ENCODE results near the gene ITGB5. TPM values are rescaled to one million over a fixed set of nuclear protein-coding genes. Genes with fewer than 3 reads are reported as not detected.

ITGB5 gene
- total RNA-seq, 1 experiment from 2014 or later = 339 TPM

DNA sequence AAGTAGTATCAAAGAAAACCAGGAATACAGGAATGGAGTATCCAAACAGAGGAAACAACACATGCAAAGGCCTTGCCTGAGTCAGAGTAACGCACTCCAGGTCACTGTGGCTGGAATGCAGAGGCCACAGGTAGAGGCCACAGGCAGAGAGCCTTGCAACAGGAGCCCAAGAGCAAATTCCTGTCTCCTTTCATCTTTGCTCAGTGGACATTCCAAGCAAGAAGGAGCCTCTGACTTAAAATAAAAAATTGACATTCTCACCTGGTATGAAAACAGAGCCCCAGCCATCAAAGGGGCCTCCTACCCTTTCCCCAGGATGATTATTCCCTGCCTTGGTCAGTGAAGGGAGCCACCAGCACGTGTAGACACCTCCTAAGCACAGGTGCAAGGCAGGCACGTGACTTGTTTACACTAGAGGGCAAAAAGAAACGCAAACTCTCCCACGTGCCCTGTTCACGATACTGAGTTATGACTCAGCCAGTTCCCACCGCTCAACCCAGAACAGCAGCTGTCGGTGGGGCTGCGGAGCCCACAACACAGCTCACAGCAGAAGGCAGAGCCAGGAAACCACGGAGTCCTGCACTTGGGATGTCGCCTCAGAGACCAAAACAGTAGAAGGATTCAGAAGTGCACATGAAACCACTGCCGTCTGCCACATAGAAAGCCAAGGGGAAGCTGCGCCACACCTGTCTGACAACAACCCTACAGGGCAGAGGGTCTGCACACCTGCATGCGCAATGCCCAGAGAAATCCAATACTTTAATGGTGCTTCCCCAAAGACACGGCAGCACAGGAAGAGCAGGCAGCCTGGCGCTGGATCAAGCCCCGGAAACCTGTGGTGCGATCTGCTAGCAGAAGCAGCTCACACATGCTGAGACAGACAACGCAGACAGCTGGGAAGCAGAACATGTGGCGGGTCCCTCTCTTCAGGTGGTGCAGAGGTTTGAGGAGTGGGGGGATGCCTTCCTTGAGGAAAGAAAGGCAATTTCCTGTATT lies 52.1 kb downstream of the ITGB5 start (continued):
- TF ChIP-seq, protein P1, sequence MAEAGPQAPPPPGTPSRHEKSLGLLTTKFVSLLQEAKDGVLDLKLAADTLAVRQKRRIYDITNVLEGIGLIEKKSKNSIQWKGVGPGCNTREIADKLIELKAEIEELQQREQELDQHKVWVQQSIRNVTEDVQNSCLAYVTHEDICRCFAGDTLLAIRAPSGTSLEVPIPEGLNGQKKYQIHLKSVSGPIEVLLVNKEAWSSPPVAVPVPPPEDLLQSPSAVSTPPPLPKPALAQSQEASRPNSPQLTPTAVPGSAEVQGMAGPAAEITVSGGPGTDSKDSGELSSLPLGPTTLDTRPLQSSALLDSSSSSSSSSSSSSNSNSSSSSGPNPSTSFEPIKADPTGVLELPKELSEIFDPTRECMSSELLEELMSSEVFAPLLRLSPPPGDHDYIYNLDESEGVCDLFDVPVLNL (CRISPR knock-in tag; IDR thresholded peaks at IDR 0.05; ENCODE audit: borderline replicate concordance, low read depth) = no peak
- TF ChIP-seq MXD4 (CRISPR knock-in tag; IDR thresholded peaks at IDR 0.05; ENCODE audit: borderline replicate concordance) = no peak
- TF ChIP-seq, protein P2, sequence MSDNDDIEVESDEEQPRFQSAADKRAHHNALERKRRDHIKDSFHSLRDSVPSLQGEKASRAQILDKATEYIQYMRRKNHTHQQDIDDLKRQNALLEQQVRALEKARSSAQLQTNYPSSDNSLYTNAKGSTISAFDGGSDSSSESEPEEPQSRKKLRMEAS (CRISPR knock-in tag; IDR thresholded peaks at IDR 0.05) = peak; percentile 59
- TF ChIP-seq SMAD3 (CRISPR knock-in tag; IDR thresholded peaks at IDR 0.05; ENCODE audit: borderline replicate concordance) = no peak
- no peak for TF ChIP-seq NFATC4 (CRISPR knock-in tag; IDR thresholded peaks at IDR 0.05)
- no peak for TF ChIP-seq ZNF263 (CRISPR knock-in tag; IDR thresholded peaks at IDR 0.05; ENCODE audit: low read depth)
- no peak for TF ChIP-seq TP53 (CRISPR knock-in tag; IDR thresholded peaks at IDR 0.05)
- no peak for TF ChIP-seq ATF1 (CRISPR knock-in tag; IDR thresholded peaks at IDR 0.05)
- TF ChIP-seq, protein P3, sequence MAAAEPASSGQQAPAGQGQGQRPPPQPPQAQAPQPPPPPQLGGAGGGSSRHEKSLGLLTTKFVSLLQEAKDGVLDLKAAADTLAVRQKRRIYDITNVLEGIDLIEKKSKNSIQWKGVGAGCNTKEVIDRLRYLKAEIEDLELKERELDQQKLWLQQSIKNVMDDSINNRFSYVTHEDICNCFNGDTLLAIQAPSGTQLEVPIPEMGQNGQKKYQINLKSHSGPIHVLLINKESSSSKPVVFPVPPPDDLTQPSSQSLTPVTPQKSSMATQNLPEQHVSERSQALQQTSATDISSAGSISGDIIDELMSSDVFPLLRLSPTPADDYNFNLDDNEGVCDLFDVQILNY (CRISPR knock-in tag; IDR thresholded peaks at IDR 0.05) = no peak
- TF ChIP-seq ZNF317 (CRISPR knock-in tag; IDR thresholded peaks at IDR 0.05; ENCODE audit: borderline replicate concordance, low read depth) = no peak
- no peak for TF ChIP-seq PRRX2 (CRISPR knock-in tag; IDR thresholded peaks at IDR 0.05)
- no peak for TF ChIP-seq GTF2I (CRISPR knock-in tag; conservative IDR thresholded peaks at IDR 0.05)
- TF ChIP-seq, protein P4, sequence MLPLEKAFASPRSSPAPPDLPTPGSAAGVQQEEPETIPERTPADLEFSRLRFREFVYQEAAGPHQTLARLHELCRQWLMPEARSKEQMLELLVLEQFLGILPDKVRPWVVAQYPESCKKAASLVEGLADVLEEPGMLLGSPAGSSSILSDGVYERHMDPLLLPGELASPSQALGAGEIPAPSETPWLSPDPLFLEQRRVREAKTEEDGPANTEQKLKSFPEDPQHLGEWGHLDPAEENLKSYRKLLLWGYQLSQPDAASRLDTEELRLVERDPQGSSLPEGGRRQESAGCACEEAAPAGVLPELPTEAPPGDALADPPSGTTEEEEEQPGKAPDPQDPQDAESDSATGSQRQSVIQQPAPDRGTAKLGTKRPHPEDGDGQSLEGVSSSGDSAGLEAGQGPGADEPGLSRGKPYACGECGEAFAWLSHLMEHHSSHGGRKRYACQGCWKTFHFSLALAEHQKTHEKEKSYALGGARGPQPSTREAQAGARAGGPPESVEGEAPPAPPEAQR (CRISPR knock-in tag; IDR thresholded peaks at IDR 0.05) = no peak
- TF ChIP-seq, protein P5, sequence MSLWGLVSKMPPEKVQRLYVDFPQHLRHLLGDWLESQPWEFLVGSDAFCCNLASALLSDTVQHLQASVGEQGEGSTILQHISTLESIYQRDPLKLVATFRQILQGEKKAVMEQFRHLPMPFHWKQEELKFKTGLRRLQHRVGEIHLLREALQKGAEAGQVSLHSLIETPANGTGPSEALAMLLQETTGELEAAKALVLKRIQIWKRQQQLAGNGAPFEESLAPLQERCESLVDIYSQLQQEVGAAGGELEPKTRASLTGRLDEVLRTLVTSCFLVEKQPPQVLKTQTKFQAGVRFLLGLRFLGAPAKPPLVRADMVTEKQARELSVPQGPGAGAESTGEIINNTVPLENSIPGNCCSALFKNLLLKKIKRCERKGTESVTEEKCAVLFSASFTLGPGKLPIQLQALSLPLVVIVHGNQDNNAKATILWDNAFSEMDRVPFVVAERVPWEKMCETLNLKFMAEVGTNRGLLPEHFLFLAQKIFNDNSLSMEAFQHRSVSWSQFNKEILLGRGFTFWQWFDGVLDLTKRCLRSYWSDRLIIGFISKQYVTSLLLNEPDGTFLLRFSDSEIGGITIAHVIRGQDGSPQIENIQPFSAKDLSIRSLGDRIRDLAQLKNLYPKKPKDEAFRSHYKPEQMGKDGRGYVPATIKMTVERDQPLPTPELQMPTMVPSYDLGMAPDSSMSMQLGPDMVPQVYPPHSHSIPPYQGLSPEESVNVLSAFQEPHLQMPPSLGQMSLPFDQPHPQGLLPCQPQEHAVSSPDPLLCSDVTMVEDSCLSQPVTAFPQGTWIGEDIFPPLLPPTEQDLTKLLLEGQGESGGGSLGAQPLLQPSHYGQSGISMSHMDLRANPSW (CRISPR knock-in tag; conservative IDR thresholded peaks at IDR 0.05; ENCODE audit: low read depth) = no peak
- TF ChIP-seq, protein P6, sequence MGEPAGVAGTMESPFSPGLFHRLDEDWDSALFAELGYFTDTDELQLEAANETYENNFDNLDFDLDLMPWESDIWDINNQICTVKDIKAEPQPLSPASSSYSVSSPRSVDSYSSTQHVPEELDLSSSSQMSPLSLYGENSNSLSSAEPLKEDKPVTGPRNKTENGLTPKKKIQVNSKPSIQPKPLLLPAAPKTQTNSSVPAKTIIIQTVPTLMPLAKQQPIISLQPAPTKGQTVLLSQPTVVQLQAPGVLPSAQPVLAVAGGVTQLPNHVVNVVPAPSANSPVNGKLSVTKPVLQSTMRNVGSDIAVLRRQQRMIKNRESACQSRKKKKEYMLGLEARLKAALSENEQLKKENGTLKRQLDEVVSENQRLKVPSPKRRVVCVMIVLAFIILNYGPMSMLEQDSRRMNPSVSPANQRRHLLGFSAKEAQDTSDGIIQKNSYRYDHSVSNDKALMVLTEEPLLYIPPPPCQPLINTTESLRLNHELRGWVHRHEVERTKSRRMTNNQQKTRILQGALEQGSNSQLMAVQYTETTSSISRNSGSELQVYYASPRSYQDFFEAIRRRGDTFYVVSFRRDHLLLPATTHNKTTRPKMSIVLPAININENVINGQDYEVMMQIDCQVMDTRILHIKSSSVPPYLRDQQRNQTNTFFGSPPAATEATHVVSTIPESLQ (CRISPR knock-in tag; IDR thresholded peaks at IDR 0.05) = no peak
- TF ChIP-seq, protein P7, sequence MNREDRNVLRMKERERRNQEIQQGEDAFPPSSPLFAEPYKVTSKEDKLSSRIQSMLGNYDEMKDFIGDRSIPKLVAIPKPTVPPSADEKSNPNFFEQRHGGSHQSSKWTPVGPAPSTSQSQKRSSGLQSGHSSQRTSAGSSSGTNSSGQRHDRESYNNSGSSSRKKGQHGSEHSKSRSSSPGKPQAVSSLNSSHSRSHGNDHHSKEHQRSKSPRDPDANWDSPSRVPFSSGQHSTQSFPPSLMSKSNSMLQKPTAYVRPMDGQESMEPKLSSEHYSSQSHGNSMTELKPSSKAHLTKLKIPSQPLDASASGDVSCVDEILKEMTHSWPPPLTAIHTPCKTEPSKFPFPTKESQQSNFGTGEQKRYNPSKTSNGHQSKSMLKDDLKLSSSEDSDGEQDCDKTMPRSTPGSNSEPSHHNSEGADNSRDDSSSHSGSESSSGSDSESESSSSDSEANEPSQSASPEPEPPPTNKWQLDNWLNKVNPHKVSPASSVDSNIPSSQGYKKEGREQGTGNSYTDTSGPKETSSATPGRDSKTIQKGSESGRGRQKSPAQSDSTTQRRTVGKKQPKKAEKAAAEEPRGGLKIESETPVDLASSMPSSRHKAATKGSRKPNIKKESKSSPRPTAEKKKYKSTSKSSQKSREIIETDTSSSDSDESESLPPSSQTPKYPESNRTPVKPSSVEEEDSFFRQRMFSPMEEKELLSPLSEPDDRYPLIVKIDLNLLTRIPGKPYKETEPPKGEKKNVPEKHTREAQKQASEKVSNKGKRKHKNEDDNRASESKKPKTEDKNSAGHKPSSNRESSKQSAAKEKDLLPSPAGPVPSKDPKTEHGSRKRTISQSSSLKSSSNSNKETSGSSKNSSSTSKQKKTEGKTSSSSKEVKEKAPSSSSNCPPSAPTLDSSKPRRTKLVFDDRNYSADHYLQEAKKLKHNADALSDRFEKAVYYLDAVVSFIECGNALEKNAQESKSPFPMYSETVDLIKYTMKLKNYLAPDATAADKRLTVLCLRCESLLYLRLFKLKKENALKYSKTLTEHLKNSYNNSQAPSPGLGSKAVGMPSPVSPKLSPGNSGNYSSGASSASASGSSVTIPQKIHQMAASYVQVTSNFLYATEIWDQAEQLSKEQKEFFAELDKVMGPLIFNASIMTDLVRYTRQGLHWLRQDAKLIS (CRISPR knock-in tag; IDR thresholded peaks at IDR 0.05; ENCODE audit: borderline replicate concordance) = no peak
- TF ChIP-seq, protein P8, sequence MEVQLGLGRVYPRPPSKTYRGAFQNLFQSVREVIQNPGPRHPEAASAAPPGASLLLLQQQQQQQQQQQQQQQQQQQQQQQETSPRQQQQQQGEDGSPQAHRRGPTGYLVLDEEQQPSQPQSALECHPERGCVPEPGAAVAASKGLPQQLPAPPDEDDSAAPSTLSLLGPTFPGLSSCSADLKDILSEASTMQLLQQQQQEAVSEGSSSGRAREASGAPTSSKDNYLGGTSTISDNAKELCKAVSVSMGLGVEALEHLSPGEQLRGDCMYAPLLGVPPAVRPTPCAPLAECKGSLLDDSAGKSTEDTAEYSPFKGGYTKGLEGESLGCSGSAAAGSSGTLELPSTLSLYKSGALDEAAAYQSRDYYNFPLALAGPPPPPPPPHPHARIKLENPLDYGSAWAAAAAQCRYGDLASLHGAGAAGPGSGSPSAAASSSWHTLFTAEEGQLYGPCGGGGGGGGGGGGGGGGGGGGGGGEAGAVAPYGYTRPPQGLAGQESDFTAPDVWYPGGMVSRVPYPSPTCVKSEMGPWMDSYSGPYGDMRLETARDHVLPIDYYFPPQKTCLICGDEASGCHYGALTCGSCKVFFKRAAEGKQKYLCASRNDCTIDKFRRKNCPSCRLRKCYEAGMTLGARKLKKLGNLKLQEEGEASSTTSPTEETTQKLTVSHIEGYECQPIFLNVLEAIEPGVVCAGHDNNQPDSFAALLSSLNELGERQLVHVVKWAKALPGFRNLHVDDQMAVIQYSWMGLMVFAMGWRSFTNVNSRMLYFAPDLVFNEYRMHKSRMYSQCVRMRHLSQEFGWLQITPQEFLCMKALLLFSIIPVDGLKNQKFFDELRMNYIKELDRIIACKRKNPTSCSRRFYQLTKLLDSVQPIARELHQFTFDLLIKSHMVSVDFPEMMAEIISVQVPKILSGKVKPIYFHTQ (CRISPR knock-in tag; IDR thresholded peaks at IDR 0.05) = no peak
- TF ChIP-seq IRF2 (CRISPR knock-in tag; IDR thresholded peaks at IDR 0.05; ENCODE audit: borderline replicate concordance, low read depth) = no peak
- TF ChIP-seq FOXP1 (CRISPR knock-in tag; IDR thresholded peaks at IDR 0.05; ENCODE audit: borderline replicate concordance) = no peak
- TF ChIP-seq, protein P9, sequence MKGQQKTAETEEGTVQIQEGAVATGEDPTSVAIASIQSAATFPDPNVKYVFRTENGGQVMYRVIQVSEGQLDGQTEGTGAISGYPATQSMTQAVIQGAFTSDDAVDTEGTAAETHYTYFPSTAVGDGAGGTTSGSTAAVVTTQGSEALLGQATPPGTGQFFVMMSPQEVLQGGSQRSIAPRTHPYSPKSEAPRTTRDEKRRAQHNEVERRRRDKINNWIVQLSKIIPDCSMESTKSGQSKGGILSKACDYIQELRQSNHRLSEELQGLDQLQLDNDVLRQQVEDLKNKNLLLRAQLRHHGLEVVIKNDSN (CRISPR knock-in tag; IDR thresholded peaks at IDR 0.05) = peak; percentile 80
- no peak for TF ChIP-seq MYBL2 (CRISPR knock-in tag; IDR thresholded peaks at IDR 0.05)

All from WTC11 (cell line).